ENCODE results near the gene CDC5L. TPM values are rescaled to one million over a fixed set of nuclear protein-coding genes. Genes with fewer than 3 reads are reported as not detected.

The CDC5L gene
- total and polyA plus RNA-seq, 2 experiments from 2014 or later = 27.0 to 32.5 TPM

DNA sequence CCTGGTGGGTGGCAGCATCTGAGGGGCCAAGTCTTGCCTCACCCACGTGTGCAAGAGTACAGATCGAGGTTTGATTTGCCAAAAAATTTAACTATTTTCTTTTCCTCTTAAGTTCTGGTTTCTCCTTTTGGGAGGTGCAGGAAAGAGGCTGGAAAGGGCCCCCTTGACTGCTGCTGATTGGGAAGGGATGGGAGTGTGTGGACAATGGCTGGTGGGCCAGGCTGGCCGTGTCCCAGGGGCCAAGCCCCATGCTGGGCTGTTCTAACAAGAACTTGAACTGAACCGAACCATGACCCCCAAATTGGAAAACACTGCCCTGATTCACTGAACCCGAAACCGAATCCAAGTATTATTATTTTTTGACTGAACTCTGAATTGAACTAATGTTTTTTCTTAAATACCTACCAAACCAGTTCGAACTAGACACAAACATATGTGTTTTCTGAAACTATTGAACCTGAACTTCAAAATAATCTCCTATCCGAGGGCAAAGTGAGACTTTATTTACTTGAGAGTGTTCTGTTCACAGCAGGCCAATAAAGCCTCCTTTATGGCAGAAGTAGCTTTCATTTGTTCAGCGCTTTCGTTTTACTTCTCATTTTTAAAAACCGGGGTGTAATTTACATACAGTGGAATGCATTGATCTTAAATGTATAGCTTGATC is 91.2 kb downstream of the CDC5L start (continued):
- TF ChIP-seq, protein P1, sequence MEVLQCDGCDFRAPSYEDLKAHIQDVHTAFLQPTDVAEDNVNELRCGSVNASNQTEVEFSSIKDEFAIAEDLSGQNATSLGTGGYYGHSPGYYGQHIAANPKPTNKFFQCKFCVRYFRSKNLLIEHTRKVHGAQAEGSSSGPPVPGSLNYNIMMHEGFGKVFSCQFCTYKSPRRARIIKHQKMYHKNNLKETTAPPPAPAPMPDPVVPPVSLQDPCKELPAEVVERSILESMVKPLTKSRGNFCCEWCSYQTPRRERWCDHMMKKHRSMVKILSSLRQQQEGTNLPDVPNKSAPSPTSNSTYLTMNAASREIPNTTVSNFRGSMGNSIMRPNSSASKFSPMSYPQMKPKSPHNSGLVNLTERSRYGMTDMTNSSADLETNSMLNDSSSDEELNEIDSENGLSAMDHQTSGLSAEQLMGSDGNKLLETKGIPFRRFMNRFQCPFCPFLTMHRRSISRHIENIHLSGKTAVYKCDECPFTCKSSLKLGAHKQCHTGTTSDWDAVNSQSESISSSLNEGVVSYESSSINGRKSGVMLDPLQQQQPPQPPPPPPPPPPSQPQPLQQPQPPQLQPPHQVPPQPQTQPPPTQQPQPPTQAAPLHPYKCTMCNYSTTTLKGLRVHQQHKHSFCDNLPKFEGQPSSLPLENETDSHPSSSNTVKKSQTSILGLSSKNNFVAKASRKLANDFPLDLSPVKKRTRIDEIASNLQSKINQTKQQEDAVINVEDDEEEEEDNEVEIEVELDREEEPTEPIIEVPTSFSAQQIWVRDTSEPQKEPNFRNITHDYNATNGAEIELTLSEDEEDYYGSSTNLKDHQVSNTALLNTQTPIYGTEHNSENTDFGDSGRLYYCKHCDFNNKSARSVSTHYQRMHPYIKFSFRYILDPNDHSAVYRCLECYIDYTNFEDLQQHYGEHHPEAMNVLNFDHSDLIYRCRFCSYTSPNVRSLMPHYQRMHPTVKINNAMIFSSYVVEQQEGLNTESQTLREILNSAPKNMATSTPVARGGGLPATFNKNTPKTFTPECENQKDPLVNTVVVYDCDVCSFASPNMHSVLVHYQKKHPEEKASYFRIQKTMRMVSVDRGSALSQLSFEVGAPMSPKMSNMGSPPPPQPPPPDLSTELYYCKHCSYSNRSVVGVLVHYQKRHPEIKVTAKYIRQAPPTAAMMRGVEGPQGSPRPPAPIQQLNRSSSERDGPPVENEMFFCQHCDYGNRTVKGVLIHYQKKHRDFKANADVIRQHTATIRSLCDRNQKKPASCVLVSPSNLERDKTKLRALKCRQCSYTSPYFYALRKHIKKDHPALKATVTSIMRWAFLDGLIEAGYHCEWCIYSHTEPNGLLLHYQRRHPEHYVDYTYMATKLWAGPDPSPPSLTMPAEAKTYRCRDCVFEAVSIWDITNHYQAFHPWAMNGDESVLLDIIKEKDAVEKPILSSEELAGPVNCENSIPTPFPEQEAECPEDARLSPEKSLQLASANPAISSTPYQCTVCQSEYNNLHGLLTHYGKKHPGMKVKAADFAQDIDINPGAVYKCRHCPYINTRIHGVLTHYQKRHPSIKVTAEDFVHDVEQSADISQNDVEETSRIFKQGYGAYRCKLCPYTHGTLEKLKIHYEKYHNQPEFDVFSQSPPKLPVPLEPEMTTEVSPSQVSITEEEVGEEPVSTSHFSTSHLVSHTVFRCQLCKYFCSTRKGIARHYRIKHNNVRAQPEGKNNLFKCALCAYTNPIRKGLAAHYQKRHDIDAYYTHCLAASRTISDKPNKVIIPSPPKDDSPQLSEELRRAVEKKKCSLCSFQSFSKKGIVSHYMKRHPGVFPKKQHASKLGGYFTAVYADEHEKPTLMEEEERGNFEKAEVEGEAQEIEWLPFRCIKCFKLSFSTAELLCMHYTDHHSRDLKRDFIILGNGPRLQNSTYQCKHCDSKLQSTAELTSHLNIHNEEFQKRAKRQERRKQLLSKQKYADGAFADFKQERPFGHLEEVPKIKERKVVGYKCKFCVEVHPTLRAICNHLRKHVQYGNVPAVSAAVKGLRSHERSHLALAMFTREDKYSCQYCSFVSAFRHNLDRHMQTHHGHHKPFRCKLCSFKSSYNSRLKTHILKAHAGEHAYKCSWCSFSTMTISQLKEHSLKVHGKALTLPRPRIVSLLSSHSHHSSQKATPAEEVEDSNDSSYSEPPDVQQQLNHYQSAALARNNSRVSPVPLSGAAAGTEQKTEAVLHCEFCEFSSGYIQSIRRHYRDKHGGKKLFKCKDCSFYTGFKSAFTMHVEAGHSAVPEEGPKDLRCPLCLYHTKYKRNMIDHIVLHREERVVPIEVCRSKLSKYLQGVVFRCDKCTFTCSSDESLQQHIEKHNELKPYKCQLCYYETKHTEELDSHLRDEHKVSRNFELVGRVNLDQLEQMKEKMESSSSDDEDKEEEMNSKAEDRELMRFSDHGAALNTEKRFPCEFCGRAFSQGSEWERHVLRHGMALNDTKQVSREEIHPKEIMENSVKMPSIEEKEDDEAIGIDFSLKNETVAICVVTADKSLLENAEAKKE (CRISPR knock-in tag; IDR thresholded peaks at IDR 0.05) = no peak
- TF ChIP-seq, protein P2, sequence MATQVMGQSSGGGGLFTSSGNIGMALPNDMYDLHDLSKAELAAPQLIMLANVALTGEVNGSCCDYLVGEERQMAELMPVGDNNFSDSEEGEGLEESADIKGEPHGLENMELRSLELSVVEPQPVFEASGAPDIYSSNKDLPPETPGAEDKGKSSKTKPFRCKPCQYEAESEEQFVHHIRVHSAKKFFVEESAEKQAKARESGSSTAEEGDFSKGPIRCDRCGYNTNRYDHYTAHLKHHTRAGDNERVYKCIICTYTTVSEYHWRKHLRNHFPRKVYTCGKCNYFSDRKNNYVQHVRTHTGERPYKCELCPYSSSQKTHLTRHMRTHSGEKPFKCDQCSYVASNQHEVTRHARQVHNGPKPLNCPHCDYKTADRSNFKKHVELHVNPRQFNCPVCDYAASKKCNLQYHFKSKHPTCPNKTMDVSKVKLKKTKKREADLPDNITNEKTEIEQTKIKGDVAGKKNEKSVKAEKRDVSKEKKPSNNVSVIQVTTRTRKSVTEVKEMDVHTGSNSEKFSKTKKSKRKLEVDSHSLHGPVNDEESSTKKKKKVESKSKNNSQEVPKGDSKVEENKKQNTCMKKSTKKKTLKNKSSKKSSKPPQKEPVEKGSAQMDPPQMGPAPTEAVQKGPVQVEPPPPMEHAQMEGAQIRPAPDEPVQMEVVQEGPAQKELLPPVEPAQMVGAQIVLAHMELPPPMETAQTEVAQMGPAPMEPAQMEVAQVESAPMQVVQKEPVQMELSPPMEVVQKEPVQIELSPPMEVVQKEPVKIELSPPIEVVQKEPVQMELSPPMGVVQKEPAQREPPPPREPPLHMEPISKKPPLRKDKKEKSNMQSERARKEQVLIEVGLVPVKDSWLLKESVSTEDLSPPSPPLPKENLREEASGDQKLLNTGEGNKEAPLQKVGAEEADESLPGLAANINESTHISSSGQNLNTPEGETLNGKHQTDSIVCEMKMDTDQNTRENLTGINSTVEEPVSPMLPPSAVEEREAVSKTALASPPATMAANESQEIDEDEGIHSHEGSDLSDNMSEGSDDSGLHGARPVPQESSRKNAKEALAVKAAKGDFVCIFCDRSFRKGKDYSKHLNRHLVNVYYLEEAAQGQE (IDR thresholded peaks at IDR 0.05; ENCODE audit: unreplicated experiment) = no peak
- no peak for TF ChIP-seq EZH2phosphoT487 (IDR thresholded peaks at IDR 0.05; ENCODE audit: unreplicated experiment)
- TF ChIP-seq, protein P3, sequence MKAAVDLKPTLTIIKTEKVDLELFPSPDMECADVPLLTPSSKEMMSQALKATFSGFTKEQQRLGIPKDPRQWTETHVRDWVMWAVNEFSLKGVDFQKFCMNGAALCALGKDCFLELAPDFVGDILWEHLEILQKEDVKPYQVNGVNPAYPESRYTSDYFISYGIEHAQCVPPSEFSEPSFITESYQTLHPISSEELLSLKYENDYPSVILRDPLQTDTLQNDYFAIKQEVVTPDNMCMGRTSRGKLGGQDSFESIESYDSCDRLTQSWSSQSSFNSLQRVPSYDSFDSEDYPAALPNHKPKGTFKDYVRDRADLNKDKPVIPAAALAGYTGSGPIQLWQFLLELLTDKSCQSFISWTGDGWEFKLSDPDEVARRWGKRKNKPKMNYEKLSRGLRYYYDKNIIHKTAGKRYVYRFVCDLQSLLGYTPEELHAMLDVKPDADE (IDR thresholded peaks at IDR 0.05) = no peak
- no peak for TF ChIP-seq STAT1 (IDR thresholded peaks at IDR 0.05; ENCODE audit: unreplicated experiment)
- no peak for TF ChIP-seq JUNB (IDR thresholded peaks at IDR 0.05; ENCODE audit: unreplicated experiment)

Data from GM23338 (cell line).